Activated T-helper 1 cell treated with anti-CD3 and anti-CD28 coated beads, Interleukin-12 subunit alpha, Interleukin-12 subunit beta, Interleukin-2, Interleukin-4 antibody, amounts not matched to agents 30 ng/mL and 10 ng/mL and 1 ng/mL, durations not matched to agents 14 hours and 24 hours and 36 hours (primary cell): ENCODE data around the gene DAAM2. TPM values are rescaled to one million over a fixed set of nuclear protein-coding genes. Genes with fewer than 3 reads are reported as not detected.

Source experiments
- DNase-seq: peaks from one replicate; pipeline ENCODE4 v3.0.0; 2021; ENCODE audit warnings: low spot score
- H3K27ac Mint-ChIP-seq: one replicate; pipeline ENCODE4 v1.8.0; 2021; ENCODE audit warnings: mild to moderate bottlenecking, mixed read lengths
- H3K27me3 Mint-ChIP-seq: one replicate; pipeline ENCODE4 v1.8.0; 2022; ENCODE audit warnings: mild to moderate bottlenecking, moderate library complexity, mixed read lengths; ENCODE audit not compliant: insufficient read depth
- H3K36me3 Mint-ChIP-seq: one replicate; pipeline ENCODE4 v1.8.0; 2021; ENCODE audit warnings: low read depth, mixed read lengths
- H3K4me1 Mint-ChIP-seq: one replicate; pipeline ENCODE4 v1.8.0; 2021; ENCODE audit warnings: low read depth, mixed read lengths
- H3K4me3 Mint-ChIP-seq: one replicate; pipeline ENCODE4 v1.8.0; 2021; ENCODE audit warnings: mild to moderate bottlenecking, moderate library complexity, mixed read lengths
- H3K9me3 Mint-ChIP-seq: one replicate; pipeline ENCODE4 v1.8.0; 2021; ENCODE audit warnings: mixed read lengths
- intact Hi-C: fragments of 100-400 bp; cut with micrococcal nuclease; formaldehyde crosslinking; loops from one replicate; pipeline ENCODE4 v1.15.1; 2024
- total RNA-seq: library from RNA; stranded (reverse); gene quantifications from 2 replicates; pipeline ENCODE4 v1.2.3, GENCODE V29; 2022

Gene DAAM2
- total RNA-seq, 1 donor from 2014 or later, result not detected

GRCh38 chr6:39830444-39830843, 38.3 kb downstream of the DAAM2 start:
- Mint-ChIP-seq H3K9me3 (no peaks in the 10 kb centered on the region), H3K27me3 (peaks cover 5% of the 10 kb centered on the region), H3K4me3 (no peak overlapping the region), H3K36me3 (no peaks in the 10 kb centered on the region), H3K27ac (no peak overlapping the region), H3K4me1 (no peaks in the 10 kb centered on the region)
- intact Hi-C loops, result no loop called here
- DNase-seq, result no peak

- Mint-ChIP-seq H3K4me3 (no peak overlapping the region), H3K27me3 (peaks cover 7% of the 10 kb centered on the region), H3K9me3 (no peaks in the 10 kb centered on the region), H3K36me3 (no peaks in the 10 kb centered on the region), H3K4me1 (no peaks in the 10 kb centered on the region), H3K27ac (no peak overlapping the region)
- intact Hi-C loops, result no loop called here
- DNase-seq, result no peak
Measured at GRCh38 chr6:39831701-39832100, 39.5 kb downstream of the DAAM2 start.

- Mint-ChIP-seq H3K27me3 (peaks cover 4% of the 10 kb centered on the region), H3K9me3 (no peaks in the 10 kb centered on the region), H3K27ac (no peak overlapping the region), H3K36me3 (no peaks in the 10 kb centered on the region), H3K4me3 (no peak overlapping the region), H3K4me1 (no peaks in the 10 kb centered on the region)
- DNase-seq, result no peak
- intact Hi-C loops, result no loop called here
Measured at GRCh38 chr6:39834278-39834677, 42.1 kb downstream of the DAAM2 start.

GRCh38 chr6:39834866-39835265, 42.7 kb downstream of the DAAM2 start:
- Mint-ChIP-seq H3K27me3 (peaks cover 4% of the 10 kb centered on the region), H3K4me1 (no peaks in the 10 kb centered on the region), H3K27ac (no peak overlapping the region), H3K36me3 (no peaks in the 10 kb centered on the region), H3K9me3 (no peaks in the 10 kb centered on the region), H3K4me3 (no peak overlapping the region)
- no peak for DNase-seq
- intact Hi-C loops, result no loop called here

- Mint-ChIP-seq H3K27me3 (peaks cover 4% of the 10 kb centered on the region), H3K27ac (no peak overlapping the region), H3K36me3 (no peaks in the 10 kb centered on the region), H3K4me3 (no peak overlapping the region), H3K9me3 (no peaks in the 10 kb centered on the region), H3K4me1 (no peaks in the 10 kb centered on the region)
- no peak for DNase-seq
- intact Hi-C loops, result no loop called here
Measured at GRCh38 chr6:39835821-39836295, 43.7 kb downstream of the DAAM2 start.

- no peaks in the 10 kb centered on the region for H3K36me3 Mint-ChIP-seq
- no peak overlapping the region for H3K4me3 Mint-ChIP-seq
- H3K9me3 Mint-ChIP-seq, result no peaks in the 10 kb centered on the region
- no peak overlapping the region for H3K27ac Mint-ChIP-seq
- intact Hi-C loops, result no loop called here
- H3K4me1 Mint-ChIP-seq, result no peaks in the 10 kb centered on the region
- no peak for DNase-seq
- peaks cover 4% of the 10 kb centered on the region for H3K27me3 Mint-ChIP-seq
Measured at GRCh38 chr6:39836606-39837005, 44.4 kb downstream of the DAAM2 start.

- peaks cover 4% of the 10 kb centered on the region for H3K27me3 Mint-ChIP-seq
- intact Hi-C loops, result no loop called here
- no peaks in the 10 kb centered on the region for H3K9me3 Mint-ChIP-seq
- no peaks in the 10 kb centered on the region for H3K4me1 Mint-ChIP-seq
- no peak overlapping the region for H3K27ac Mint-ChIP-seq
- no peak for DNase-seq
- H3K36me3 Mint-ChIP-seq, result no peaks in the 10 kb centered on the region
- no peak overlapping the region for H3K4me3 Mint-ChIP-seq
Measured at GRCh38 chr6:39839445-39839844, 47.3 kb downstream of the DAAM2 start.

GRCh38 chr6:39840781-39841180, 48.6 kb downstream of the DAAM2 start:
- intact Hi-C loops, result no loop called here
- Mint-ChIP-seq H3K4me1 (no peaks in the 10 kb centered on the region), H3K9me3 (no peaks in the 10 kb centered on the region), H3K27ac (no peak overlapping the region), H3K36me3 (no peaks in the 10 kb centered on the region), H3K27me3 (no peaks in the 10 kb centered on the region), H3K4me3 (no peak overlapping the region)
- DNase-seq, result no peak

- Mint-ChIP-seq H3K36me3 (no peaks in the 10 kb centered on the region), H3K4me1 (no peaks in the 10 kb centered on the region), H3K27ac (no peak overlapping the region), H3K27me3 (no peaks in the 10 kb centered on the region), H3K9me3 (no peaks in the 10 kb centered on the region), H3K4me3 (no peak overlapping the region)
- intact Hi-C loops, result no loop called here
- no peak for DNase-seq
Measured at GRCh38 chr6:39841291-39841690, 49.1 kb downstream of the DAAM2 start.

GRCh38 chr6:39841923-39842322, 49.7 kb downstream of the DAAM2 start:
- no peak for DNase-seq
- Mint-ChIP-seq H3K36me3 (no peaks in the 10 kb centered on the region), H3K4me1 (no peaks in the 10 kb centered on the region), H3K27ac (no peak overlapping the region), H3K27me3 (no peaks in the 10 kb centered on the region), H3K4me3 (no peak overlapping the region), H3K9me3 (no peaks in the 10 kb centered on the region)
- intact Hi-C loops, result no loop called here

- Mint-ChIP-seq H3K4me3 (no peak overlapping the region), H3K27me3 (no peaks in the 10 kb centered on the region), H3K9me3 (no peaks in the 10 kb centered on the region), H3K36me3 (no peaks in the 10 kb centered on the region), H3K4me1 (no peaks in the 10 kb centered on the region), H3K27ac (no peak overlapping the region)
- intact Hi-C loops, result no loop called here
- DNase-seq, result no peak
Measured at GRCh38 chr6:39843305-39844020, 51.3 kb downstream of the DAAM2 start.

GRCh38 chr6:39844866-39845265, 52.7 kb downstream of the DAAM2 start:
- DNase-seq, result no peak
- H3K27me3 Mint-ChIP-seq, result no peaks in the 10 kb centered on the region
- intact Hi-C loops, result no loop called here

GRCh38 chr6:39847221-39847620, 55.0 kb downstream of the DAAM2 start:
- DNase-seq, result no peak
- intact Hi-C loops, result no loop called here
- no peaks in the 10 kb centered on the region for H3K9me3 Mint-ChIP-seq
- no peaks in the 10 kb centered on the region for H3K27me3 Mint-ChIP-seq
- H3K4me1 Mint-ChIP-seq, result no peaks in the 10 kb centered on the region
- H3K27ac Mint-ChIP-seq, result no peak overlapping the region
- H3K36me3 Mint-ChIP-seq, result no peaks in the 10 kb centered on the region
- H3K4me3 Mint-ChIP-seq, result no peak overlapping the region

More at GRCh38 chr6:39844866-39845265, 52.7 kb downstream of the DAAM2 start:
- Mint-ChIP-seq H3K9me3 (no peaks in the 10 kb centered on the region), H3K4me1 (no peaks in the 10 kb centered on the region), H3K36me3 (no peaks in the 10 kb centered on the region), H3K27ac (no peak overlapping the region), H3K4me3 (no peak overlapping the region)

GRCh38 chr6:39848171-39848570, 56.0 kb downstream of the DAAM2 start:
- Mint-ChIP-seq H3K4me1 (no peaks in the 10 kb centered on the region), H3K27ac (no peak overlapping the region), H3K9me3 (no peaks in the 10 kb centered on the region)

More at GRCh38 chr6:39848171-39848570, 56.0 kb downstream of the DAAM2 start:
- H3K27me3 Mint-ChIP-seq, result no peaks in the 10 kb centered on the region
- DNase-seq, result no peak
- H3K4me3 Mint-ChIP-seq, result no peak overlapping the region
- H3K36me3 Mint-ChIP-seq, result no peaks in the 10 kb centered on the region
- intact Hi-C loops, result no loop called here
